NCI-H1417 treated with DMSO at 0.1 percent for 48 hours (cell line): ENCODE results near the gene CCL16.
"Not testable (repeated sequence)": the region's sequence is repeated elsewhere in the genome, so short reads cannot be mapped to it uniquely, and the experiment has no call there.

ENCODE experiments used
- DNase-seq: peaks from one replicate; lab custom pipeline; 2025; lab: John Stamatoyannopoulos, UW

Gene CCL16

GRCh38 chr17:35938492-35938891, 42.8 kb downstream of the CCL16 start:
- DNase-seq = not testable (repeated sequence)

- DNase-seq = no peak
These were observed 45.2 kb downstream of the CCL16 start for GRCh38 chr17:35936063-35936462.

DNA sequence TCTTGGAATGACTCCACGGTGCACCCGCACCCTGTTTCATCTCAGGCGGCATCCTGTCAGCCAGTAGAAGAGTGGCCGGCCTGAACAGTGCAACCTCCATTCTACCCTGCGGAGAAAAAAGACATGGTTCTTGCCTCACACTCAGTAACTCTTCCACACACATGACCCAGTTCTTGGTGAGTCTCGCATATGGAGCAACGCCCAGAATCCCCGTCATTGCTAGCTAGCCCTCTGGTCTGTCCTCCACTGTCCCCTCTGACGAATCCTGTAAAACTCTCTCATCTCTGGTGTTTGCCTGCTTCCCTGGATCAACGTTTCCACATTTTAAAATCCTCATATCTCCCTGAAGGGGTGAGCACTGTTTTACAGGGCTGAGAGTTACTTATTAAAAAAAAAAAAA, 46.5 kb downstream of the CCL16 start:
- no peak for DNase-seq

- no peak for DNase-seq
These were observed 48.7 kb downstream of the CCL16 start for GRCh38 chr17:35932586-35932985.

DNA sequence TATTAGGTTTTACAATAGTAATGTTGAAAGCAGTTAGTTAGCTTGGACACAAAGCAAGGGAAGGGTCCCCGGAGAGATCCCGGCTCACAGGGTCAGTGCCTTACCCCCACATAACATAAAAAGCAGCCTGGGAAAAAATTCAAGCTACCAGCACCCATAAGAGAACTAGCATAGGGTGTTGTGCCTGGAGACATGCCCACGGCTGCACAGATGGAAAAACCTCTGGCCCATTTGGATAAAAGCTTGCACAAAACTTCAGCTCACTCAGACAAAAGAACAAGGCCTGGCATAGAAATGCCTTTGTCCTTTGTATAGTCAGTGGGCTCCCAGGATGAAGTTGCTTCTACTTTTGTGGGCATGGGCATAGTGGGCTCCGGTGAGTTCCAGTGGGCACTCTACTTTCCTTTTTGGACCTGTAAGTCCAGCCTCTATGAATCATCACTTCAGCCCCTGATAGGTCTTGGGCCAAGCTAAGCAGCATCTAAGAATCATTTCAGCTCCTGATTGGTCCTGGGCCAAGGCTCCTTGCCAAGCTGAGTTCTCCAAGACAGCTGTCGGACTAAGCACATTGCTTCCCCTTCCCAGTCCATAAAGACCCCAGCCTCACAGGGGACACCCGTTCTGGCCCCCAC, 49.4 kb downstream of the CCL16 start:
- no peak for DNase-seq

GRCh38 chr17:35930211-35931065, 50.9 kb downstream of the CCL16 start, which contains the start of gene RDM1:
RDM1 (minus strand) TSS chr17:35930773; CDS start chr17:35930727, 46 bp downstream.
- peak; percentile 73 for DNase-seq

DNA sequence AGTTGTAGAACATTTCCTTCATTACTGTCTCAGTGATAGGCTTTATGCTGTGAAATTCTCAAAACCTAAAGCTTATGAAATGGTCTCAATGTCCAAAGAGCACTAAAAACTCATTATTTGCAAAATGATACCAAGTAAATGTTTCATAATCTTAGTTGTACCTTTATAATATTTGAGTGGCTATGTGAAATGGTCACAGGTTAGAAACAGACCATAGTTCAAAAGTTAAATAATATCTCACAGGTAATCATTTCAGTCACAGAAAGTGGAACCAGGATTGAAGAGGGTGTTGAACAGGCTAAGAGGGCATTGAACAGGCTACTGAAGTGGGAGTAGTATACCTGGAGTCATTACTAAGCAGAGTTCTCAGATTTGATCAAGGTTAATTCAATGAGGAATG, 53.6 kb downstream of the CCL16 start:
- no peak for DNase-seq
